Adrenal gland (tissue), 12 donors: ENCODE results near the gene RNASE7. TPM values are rescaled to one million over a fixed set of nuclear protein-coding genes. Genes with fewer than 3 reads are reported as not detected.

Source experiments
- DNase-seq, 7 donors: peaks; one replicate each; pipeline ENCODE4 v3.0.0-alpha.2; 2019 to 2020
- H3K27ac ChIP-seq, 5 donors: fragments of 200-600 bp; sonication (generic) in 4 of 5; 1 replicate in 3 of 5; 2 replicates in 2 of 5; pipeline versions ENCODE4 v1.5.1 to v1.8.0; 2016 to 2020; ENCODE audit warnings: mild to moderate bottlenecking in 1 of 5
- H3K27me3 ChIP-seq: fragments of 200-600 bp; 2 replicates; pipeline ENCODE4 v1.8.0; 2021
- H3K36me3 ChIP-seq, 2 donors: fragments of 200-600 bp; replicated peaks in 1 of 2; 1 replicate in 1 of 2; 2 replicates in 1 of 2; pipeline versions ENCODE4 v1.5.1 to v1.8.0; 2018 to 2022
- H3K4me1 ChIP-seq, 2 donors: fragments of 200-600 bp; replicated peaks in 1 of 2; 1 replicate in 1 of 2; 2 replicates in 1 of 2; pipeline versions ENCODE4 v1.5.1 to v1.8.0; 2018 to 2021
- H3K4me3 ChIP-seq, 4 donors: fragments of 200-600 bp; sonication (generic) in 3 of 4; one replicate each; pipeline ENCODE4 v1.5.1; 2016 to 2018
- H3K9me3 ChIP-seq, 3 donors: fragments of 200-600 bp; sonication (generic) in 1 of 3; replicated peaks in 1 of 3; 1 replicate in 2 of 3; 2 replicates in 1 of 3; pipeline versions ENCODE4 v1.5.1 to v1.8.0; 2016 to 2021
- CTCF ChIP-seq, 6 experiments: fragments of 450-650 bp in 4 of 6; fragments of 200-600 bp in 2 of 6; sonication (generic) in 1 of 6; IDR thresholded peaks; 1 replicate in 5 of 6; 2 replicates in 1 of 6; pipeline versions ENCODE4 v1.5.1 to v1.8.0; 2016 to 2021; ENCODE audit warnings: antibody characterized with exemption in 6 of 6, mild to moderate bottlenecking in 2 of 6, moderate library complexity in 1 of 6
- POLR2A ChIP-seq, 2 donors: fragments of 450-650 bp; IDR thresholded peaks; one replicate each; pipeline ENCODE4 v1.6.1; 2017; ENCODE audit warnings: antibody characterized with exemption in 2 of 2, mild to moderate bottlenecking in 2 of 2, moderate library complexity in 1 of 2
- WGBS, 4 donors: extraction: QIAGEN DNeasy Blood & Tissue Kit in 2 of 4; methylation state at CpG; one replicate each; pipeline versions ENCODE4 v1.1.5 to v1.1.7; 2013 to 2017; 5-methylcytosine and 5-hydroxymethylcytosine counted together
- intact Hi-C, 2 donors: fragments of 100-400 bp; cut with DNase I; formaldehyde crosslinking; loops; one replicate each; pipeline versions ENCODE4 v1.14.1 to v1.15.0; 2022 to 2023
- polyA plus RNA-seq, 3 donors: library from polyadenylated mRNA; stranded (reverse); fragments of 200-250 nt in 2 of 3; fragments of 350-450 nt in 1 of 3; fragmentation: Illumina TruSeq in 1 of 3; extraction: RNeasy Lipid Tissue Mini Kit (QIAGEN cat#74804) in 1 of 3; gene quantifications; one replicate each; pipeline ENCODE4 v1.2.3, GENCODE V29; 2013 to 2014
- total RNA-seq, 9 donors: library from RNA; depleted of rRNA in 4 of 9; stranded (reverse); fragments of >200 nt in 4 of 9; fragments of 120-200 nt in 1 of 9; fragmentation: NEBNext Ultra II Directional in 1 of 9; extraction: Animal tissue kit (Norgen Biotek cat#: 25700) in 1 of 9; gene quantifications; one replicate each; pipeline versions ENCODE4 v1.1.0 to v1.2.4, GENCODE V29; 2013 to 2023
- donor health status: healthy with polysubstance abuse.
- donor health status: Bipolar disorder and iron deficiency.
- donor health status: DM: yes; HTN: yes; CAD: no.
- donor health status: DM: no; HTN: no; CAD: no.
- donor health status: DM: no; HTN: no; CAD: no.
- donor health status: DM: yes; HTN: yes; CAD: no.

The RNASE7 gene
- total and polyA plus RNA-seq, 12 donors: 0.20 to 0.34 TPM; not detected in 10

- H3K27ac ChIP-seq: peak overlapping the region in 4 of 5 donors; percentile 65 to 93 (median 78)
- peak overlapping the region; percentile 64 to 71 (median 65) for H3K4me3 ChIP-seq
- no peaks in the 10 kb centered on the region for H3K27me3 ChIP-seq
- TF ChIP-seq POLR2A (IDR thresholded peaks at IDR 0.05): no peak
- TF ChIP-seq CTCF (IDR thresholded peaks at IDR 0.05): no peak
- DNase-seq: peak in 1 of 7 donors; percentile 45
- no peaks in the 10 kb centered on the region for H3K9me3 ChIP-seq
- H3K36me3 ChIP-seq: peaks cover 0 to 30% of the 10 kb centered on the region in 2 donors
- peaks cover 36 to 50% of the 10 kb centered on the region in 2 donors for H3K4me1 ChIP-seq
- 5 to 13% (median 10%) methylated on average over 13 to 17 of the region's 17 CpGs for WGBS, 4 donors
- intact Hi-C loops: loop anchor here in 1 of 2 donors (5.0 kb wide), 1 partner anchor 68 kb away; no protein-coding TSS in a partner anchor
Measured at GRCh38 chr14:21023817-21024584, 18.2 kb upstream of the RNASE7 start.

GRCh38 chr14:21024585-21025370, 17.4 kb upstream of the RNASE7 start, which contains the start of gene NDRG2:
TSS of gene NDRG2 (minus strand) at chr14:21025061. CDS start at chr14:21023315, 1,746 bp downstream.
- intact Hi-C loops: loop anchor here in 1 of 2 donors (5.0 kb wide), 1 partner anchor 68 kb away; no protein-coding TSS in a partner anchor
- H3K27me3 ChIP-seq: no peaks in the 10 kb centered on the region
- H3K9me3 ChIP-seq: no peaks in the 10 kb centered on the region
- TF ChIP-seq CTCF (IDR thresholded peaks at IDR 0.05) (no peak), POLR2A (IDR thresholded peaks at IDR 0.05) (peak; percentile 37 to 63)
- H3K27ac ChIP-seq: peak within 1 kb of the TSS; percentile 43 to 93 (median 68)
- peak within 1 kb of the TSS; percentile 64 to 71 (median 65) for H3K4me3 ChIP-seq
- DNase-seq: peak; percentile 79 to 91 (median 86)
- H3K36me3 ChIP-seq: peaks cover 0 to 23% of the 10 kb centered on the region in 2 donors
- 0 to 1% (median 0%) methylated on average over 33 to 72 of the region's 72 CpGs for WGBS, 4 donors
- peaks cover 36 to 50% of the 10 kb centered on the region in 2 donors for H3K4me1 ChIP-seq

GRCh38 chr14:21025371-21026273, 16.5 kb upstream of the RNASE7 start:
- intact Hi-C loops: no loop called here
- peak overlapping the region; percentile 33 to 71 (median 50) for H3K4me3 ChIP-seq
- no peaks in the 10 kb centered on the region for H3K9me3 ChIP-seq
- DNase-seq: peak; percentile 47 to 87 (median 74)
- H3K4me1 ChIP-seq: peaks cover 36 to 49% of the 10 kb centered on the region in 2 donors
- TF ChIP-seq CTCF (IDR thresholded peaks at IDR 0.05): no peak
- no peak for TF ChIP-seq POLR2A (IDR thresholded peaks at IDR 0.05)
- peaks cover 0 to 14% of the 10 kb centered on the region in 2 donors for H3K36me3 ChIP-seq
- H3K27ac ChIP-seq: peak overlapping the region; percentile 43 to 93 (median 68)
- H3K27me3 ChIP-seq: no peaks in the 10 kb centered on the region
- 4 to 13% (median 8%) methylated on average over 15 to 58 of the region's 58 CpGs for WGBS, 4 donors
